Measurements from ENCODE around the gene ZC3HAV1L.

The ZC3HAV1L gene

GRCh38 chr7:139068544-139069399, 32.9 kb upstream of the ZC3HAV1L start:
- no peak overlapping the region for H3K4me3 ChIP-seq (ENCODE audit: low read depth, low read length)
- no peak for TF ChIP-seq CTCF (IDR thresholded peaks at IDR 0.05; ENCODE audit: low read depth, low read length)
- in situ Hi-C loops (cut with HindIII; ENCODE audit: low sequenced_read_pairs) = no loop called here
- DNase-seq (ENCODE audit: low read depth, low spot score) = no peak

- in situ Hi-C loops (cut with HindIII; ENCODE audit: low sequenced_read_pairs) = no loop called here
- TF ChIP-seq CTCF (IDR thresholded peaks at IDR 0.05; ENCODE audit: low read depth, low read length) = no peak
These were observed 30.5 kb upstream of the ZC3HAV1L start for GRCh38 chr7:139066315-139066714.

GRCh38 chr7:139065323-139065722, 29.5 kb upstream of the ZC3HAV1L start:
- in situ Hi-C loops (cut with HindIII; ENCODE audit: low sequenced_read_pairs) = no loop called here

More at GRCh38 chr7:139066315-139066714, 30.5 kb upstream of the ZC3HAV1L start:
- H3K4me3 ChIP-seq (ENCODE audit: low read depth, low read length) = no peak overlapping the region
- no peak for DNase-seq (ENCODE audit: low read depth, low spot score)

GRCh38 chr7:139061416-139061815, 25.6 kb upstream of the ZC3HAV1L start:
- H3K4me3 ChIP-seq (ENCODE audit: low read depth, low read length) = no peak overlapping the region
- TF ChIP-seq CTCF (IDR thresholded peaks at IDR 0.05; ENCODE audit: low read depth, low read length) = no peak
- no peak for DNase-seq (ENCODE audit: low read depth, low spot score)
- in situ Hi-C loops (cut with HindIII; ENCODE audit: low sequenced_read_pairs) = no loop called here

More at GRCh38 chr7:139065323-139065722, 29.5 kb upstream of the ZC3HAV1L start:
- no peak overlapping the region for H3K4me3 ChIP-seq (ENCODE audit: low read depth, low read length)
- no peak for TF ChIP-seq CTCF (IDR thresholded peaks at IDR 0.05; ENCODE audit: low read depth, low read length)
- DNase-seq (ENCODE audit: low read depth, low spot score) = no peak

- no peak overlapping the region for H3K4me3 ChIP-seq (ENCODE audit: low read depth, low read length)
- DNase-seq (ENCODE audit: low read depth, low spot score) = no peak
- no peak for TF ChIP-seq CTCF (IDR thresholded peaks at IDR 0.05; ENCODE audit: low read depth, low read length)
- in situ Hi-C loops (cut with HindIII; ENCODE audit: low sequenced_read_pairs) = no loop called here
These were observed 24.9 kb upstream of the ZC3HAV1L start for GRCh38 chr7:139060695-139061237.

GRCh38 chr7:139059905-139060304, 24.1 kb upstream of the ZC3HAV1L start:
- no peak for DNase-seq (ENCODE audit: low read depth, low spot score)
- in situ Hi-C loops (cut with HindIII; ENCODE audit: low sequenced_read_pairs) = no loop called here
- TF ChIP-seq CTCF (IDR thresholded peaks at IDR 0.05; ENCODE audit: low read depth, low read length) = no peak
- H3K4me3 ChIP-seq (ENCODE audit: low read depth, low read length) = no peak overlapping the region
